Astrocyte of the cerebellum (primary cell): ENCODE results near the gene SLC25A36.

Source experiments
- DNase-seq: peaks from one replicate; pipeline ENCODE4 v3.0.0-alpha.2; 2011; ENCODE audit warnings: low read depth
- H3K4me3 ChIP-seq: 2 replicates; pipeline ENCODE4 v1.5.1; 2011; ENCODE audit warnings: mild to moderate bottlenecking, low read depth, low read length, moderate library complexity
- CTCF ChIP-seq: IDR thresholded peaks from 2 replicates; pipeline ENCODE4 v1.5.1; 2012; ENCODE audit warnings: low read length, low read depth, moderate library complexity, mild to moderate bottlenecking; ENCODE audit errors: missing control alignments
- in situ Hi-C: cut with HindIII; loops from 2 replicates; pipeline ENCODE4 v1.10.0; 2017; ENCODE audit warnings: low sequenced_read_pairs

Gene SLC25A36

GRCh38 chr3:140904521-140904920, 37.1 kb upstream of the SLC25A36 start:
- in situ Hi-C loops = no loop called here
- H3K4me3 ChIP-seq = no peak overlapping the region
- TF ChIP-seq CTCF = no peak
- no peak for DNase-seq

GRCh38 chr3:140905559-140905958, 36.1 kb upstream of the SLC25A36 start:
- no peak for DNase-seq
- H3K4me3 ChIP-seq = no peak overlapping the region
- TF ChIP-seq CTCF = no peak
- in situ Hi-C loops = no loop called here

- TF ChIP-seq CTCF = no peak
- no peak for DNase-seq
- in situ Hi-C loops = no loop called here
- H3K4me3 ChIP-seq = no peak overlapping the region
Measured at GRCh38 chr3:140906785-140907184, 34.9 kb upstream of the SLC25A36 start.

- H3K4me3 ChIP-seq = no peak overlapping the region
- TF ChIP-seq CTCF = no peak
- DNase-seq = no peak
- in situ Hi-C loops = no loop called here
Measured at GRCh38 chr3:140910860-140911259, 30.8 kb upstream of the SLC25A36 start.

- TF ChIP-seq CTCF = no peak
- in situ Hi-C loops = no loop called here
- no peak overlapping the region for H3K4me3 ChIP-seq
- no peak for DNase-seq
Measured at GRCh38 chr3:140911822-140912221, 29.8 kb upstream of the SLC25A36 start.

- H3K4me3 ChIP-seq = no peak overlapping the region
- DNase-seq = no peak
- in situ Hi-C loops = no loop called here
- no peak for TF ChIP-seq CTCF
Measured at GRCh38 chr3:140913728-140914127, 27.9 kb upstream of the SLC25A36 start.
